NCI-H1417 treated with DMSO at 0.1 percent for 48 hours (cell line): ENCODE measurements around the gene SORT1.

Source experiments
- DNase-seq: peaks from one replicate; lab custom pipeline; 2025; lab: John Stamatoyannopoulos, UW

The SORT1 gene

DNA sequence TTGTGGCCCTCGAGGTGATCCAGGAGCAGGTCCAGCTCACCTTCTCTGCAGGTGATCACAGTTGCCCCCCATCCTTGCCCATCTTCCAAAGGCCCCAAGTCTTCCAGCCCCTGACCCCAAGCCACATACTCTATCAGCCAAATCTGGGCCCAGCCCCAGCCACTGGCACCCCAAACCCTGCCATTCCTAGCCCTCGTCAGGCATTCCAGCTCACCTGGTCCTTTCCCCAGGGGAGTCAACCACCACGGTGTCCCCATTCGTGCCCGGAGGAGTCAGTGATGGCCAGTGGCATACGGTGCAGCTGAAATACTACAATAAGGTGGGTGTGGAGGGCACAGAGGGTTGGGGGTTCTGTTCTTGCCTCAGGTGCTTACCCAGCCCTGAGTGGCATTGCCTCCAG, 136.1 kb downstream of the SORT1 start:
- DNase-seq, result no peak

DNA sequence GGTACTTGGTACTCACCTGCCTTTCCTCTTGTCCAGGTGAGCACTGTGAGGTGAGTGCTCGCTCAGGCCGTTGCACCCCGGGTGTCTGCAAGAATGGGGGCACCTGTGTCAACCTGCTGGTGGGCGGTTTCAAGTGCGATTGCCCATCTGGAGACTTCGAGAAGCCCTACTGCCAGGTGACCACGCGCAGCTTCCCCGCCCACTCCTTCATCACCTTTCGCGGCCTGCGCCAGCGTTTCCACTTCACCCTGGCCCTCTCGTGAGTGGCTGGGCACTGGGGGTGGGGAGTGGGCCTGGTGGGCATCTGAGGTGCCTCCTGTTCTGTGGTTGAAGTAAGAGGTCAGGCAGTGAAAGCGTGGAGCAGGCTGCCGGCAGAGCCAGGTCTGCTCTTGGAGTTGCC, 136.7 kb downstream of the SORT1 start:
- no peak for DNase-seq

DNA sequence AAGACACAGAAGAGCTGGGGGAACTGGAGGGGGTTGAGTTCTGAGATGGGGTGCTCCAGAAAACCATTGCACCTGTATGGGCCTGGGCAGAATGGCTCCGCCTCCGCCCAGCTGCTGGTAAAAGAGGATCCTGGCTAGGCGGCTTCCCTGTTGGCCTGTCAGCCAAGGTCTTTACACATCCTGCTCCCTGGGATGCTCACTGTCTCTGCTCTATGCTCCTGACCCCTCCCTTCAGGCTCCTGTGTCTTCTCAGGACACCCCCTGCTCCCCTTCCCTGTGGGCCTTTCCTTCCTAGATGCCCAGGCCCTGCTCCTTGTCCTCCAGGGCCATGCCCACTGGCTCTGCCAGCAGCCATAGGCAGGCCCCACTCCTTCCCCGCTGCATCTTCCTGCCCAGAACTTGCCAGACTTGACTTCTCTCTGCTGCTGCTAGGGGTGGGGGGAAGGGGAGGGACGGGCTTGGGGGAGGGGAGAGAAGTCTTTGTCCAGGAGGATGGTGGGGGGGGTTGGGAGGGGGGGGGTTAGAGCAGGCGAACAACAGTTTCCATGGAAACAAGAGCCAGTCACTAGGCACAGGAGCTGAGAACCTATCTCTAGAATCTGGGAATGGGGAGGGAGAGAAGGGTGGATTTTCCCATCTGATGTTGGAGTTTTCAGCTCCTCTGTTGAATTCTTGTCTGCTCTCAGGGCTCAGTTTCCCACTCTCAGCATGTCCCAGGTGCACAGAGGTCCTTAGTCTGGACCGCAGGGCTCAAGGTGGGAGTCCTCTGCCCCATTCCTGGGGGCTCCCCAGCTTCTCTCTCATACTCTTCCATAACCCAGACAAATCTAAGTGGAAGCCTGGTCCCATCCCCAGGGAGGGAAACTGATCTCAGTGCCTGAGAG, 137.8 kb downstream of the SORT1 start:
- DNase-seq, result no peak
